ENCODE measurements around the gene SGCA. TPM values are rescaled to one million over a fixed set of nuclear protein-coding genes. Genes with fewer than 3 reads are reported as not detected.

SGCA gene
- total RNA-seq, 1 donor from 2014 or later, result 16.9 TPM

GRCh38 chr17:50134206-50135110, 31.3 kb upstream of the SGCA start:
- no peak for DNase-seq (ENCODE audit: low spot score)

DNA sequence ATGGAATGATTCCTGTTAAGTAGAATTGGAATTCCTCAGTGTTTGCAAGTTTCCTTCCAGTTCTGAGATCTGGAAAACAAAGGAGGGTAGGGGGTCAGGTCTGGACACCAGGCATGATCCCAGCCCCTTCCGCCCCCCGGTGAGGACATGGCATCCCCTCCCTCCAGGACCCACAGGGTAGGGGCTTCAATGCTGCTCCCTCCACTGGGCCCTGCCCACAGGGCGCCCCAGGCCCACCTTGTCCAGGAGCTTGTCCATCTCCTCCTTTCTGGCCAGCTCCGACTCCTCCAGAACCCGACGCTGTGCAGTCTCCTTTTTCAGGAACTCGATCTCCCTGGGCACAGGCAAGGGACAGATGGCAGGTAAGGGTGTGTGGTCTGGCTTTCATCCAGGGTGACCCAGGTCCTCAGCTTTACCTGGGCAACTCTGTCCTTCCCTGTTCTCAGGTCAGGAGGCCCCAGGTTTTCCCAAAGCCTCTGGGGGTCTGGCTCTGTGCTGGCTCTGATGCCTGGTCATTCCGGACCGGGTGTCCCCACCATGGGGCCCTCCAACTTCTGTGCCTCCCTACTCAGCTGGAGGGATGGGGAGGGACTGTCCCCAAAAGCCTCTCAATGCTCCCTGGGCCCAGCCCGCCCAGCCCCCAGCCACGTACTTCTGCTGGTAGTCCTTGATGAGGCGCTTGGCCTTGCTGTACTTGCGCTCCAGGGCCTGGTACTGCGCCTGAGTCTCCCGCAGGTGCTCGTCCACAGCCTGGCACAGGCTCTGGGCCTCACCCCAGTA, 30.3 kb upstream of the SGCA start:
- DNase-seq (ENCODE audit: low spot score), result no peak

DNA sequence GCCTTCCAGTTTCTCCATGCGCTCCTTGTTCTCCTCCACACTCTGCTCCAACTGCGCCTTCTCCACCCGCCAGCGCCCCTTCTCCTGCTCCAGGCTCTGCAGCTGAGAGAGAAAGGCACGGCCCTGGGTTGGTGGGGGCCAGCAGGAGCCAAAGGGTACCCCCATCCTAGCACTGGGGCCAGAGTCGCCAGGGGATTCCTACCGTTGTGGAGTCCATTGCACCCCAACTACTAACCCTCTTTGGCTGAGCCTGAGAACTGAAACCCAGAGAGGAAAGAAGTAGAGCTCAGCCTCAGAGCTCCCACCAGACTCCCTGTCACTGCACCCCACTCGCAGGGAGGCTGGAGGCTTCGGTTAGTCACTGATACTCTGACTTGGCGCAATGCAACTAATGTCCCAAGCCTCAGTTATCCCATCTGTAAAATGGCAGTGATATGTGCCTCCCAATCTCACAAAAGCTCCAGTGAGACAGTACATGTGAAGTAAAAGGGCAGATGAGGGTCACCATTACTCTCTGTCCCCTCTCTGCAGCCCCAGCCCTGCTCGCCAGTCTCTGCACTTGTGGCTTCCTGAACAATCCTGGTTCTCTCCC, 29.6 kb upstream of the SGCA start:
- no peak for DNase-seq (ENCODE audit: low spot score)

DNA sequence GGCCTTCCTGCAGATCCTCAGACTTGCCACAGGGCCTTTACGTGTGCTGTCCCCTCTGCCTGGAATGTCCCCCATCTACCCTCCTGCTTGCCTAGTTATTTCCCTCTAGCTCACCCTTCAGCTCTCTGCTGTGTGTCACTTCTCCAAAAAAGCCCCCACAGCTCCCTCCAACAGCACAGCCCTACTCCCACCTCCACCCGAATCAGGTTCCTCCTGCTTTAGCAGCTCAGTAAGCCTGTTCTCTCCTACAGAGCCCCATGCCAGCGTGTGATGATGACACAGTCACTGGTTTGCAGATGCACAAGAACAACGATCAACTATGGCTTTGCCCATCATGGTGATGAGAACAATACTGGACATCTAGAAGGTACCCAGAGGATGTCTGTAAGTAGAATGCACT, 28.8 kb upstream of the SGCA start:
- no peak for DNase-seq (ENCODE audit: low spot score)

DNA sequence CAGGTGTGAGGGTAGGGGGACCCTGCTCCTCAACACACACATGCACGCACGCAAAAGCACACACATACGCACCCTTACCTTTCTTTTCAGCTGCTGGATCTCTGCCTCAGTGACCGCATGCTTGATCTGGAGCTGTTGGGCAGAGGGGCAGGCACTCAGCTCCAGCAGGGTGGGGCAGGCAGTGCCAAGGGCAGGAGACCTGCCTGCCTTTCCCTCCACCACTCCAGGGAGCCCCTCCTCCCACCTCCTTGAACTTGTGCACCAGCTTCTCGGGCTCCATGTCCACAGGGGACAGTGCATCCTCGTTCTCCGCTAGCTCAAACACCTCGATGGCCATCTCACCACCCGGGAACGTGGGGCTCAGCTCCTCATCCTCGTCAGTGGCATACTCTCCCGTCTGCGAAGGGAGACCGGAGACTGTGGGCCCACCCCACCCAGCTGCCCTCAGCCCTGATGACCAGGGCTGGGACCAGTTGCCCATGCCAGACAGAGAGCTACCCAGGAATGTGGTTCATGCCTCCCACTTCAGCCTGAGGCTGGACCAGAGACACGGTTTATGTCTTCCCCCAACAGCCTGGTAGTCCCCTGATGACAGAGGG, 26.5 kb upstream of the SGCA start:
- no peak for DNase-seq (ENCODE audit: low spot score)

- peak; percentile 80 for DNase-seq (ENCODE audit: low spot score)
These were observed 25.6 kb upstream of the SGCA start for GRCh38 chr17:50139950-50140885.

GRCh38 chr17:50141026-50141744, 24.6 kb upstream of the SGCA start:
- no peak for DNase-seq (ENCODE audit: low spot score)

DNA sequence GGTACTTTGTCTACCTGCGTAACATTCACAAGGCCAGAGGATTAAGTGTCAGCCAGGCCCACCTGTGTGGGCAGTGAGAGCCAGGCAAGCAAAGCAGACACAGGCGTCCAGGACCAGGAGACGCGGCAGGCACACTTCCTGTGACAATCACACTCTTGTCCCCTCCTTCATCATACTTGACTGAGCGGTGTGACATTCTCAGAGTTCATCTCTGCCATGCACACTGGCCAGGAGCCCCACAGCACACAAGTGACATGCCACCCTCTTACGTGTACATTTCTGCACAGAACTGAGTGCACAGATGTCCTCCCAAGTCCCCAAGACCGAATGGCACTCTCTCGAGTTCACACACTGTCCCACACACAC, 24.1 kb upstream of the SGCA start:
- no peak for DNase-seq (ENCODE audit: low spot score)

DNA sequence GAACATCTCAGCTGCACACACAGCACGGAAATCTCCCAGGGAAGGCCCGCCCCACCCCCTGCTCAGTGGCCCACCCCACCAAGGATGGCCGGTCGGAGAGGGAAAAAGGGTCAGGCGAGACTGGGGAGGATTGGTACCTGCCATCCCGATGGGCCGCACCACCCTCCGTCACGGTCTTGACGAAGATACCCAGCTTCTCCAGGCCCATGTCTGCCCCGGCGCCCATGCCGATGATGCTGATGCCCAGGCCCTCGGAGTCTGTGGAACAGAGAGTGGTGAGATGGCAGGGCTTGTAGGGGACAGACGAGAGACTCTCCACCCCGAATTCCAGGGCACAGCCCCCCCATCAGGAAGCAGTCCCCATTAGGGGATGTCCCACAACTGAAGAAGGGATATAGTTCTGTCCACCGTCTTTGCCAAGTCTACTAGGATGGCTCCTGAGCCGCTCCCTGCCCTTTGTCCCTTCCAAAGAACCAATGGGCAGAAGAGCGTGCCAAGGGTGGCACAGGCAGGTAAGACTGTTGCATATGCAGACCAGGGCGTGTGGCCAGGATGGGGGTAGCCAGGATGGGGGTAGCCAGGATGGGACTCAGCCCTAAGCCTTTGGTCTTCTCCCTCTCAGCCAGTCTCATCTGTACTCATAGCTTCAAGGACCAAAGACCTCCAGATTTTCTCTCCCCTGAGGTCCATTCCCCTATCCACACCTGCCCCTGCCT, 22.2 kb upstream of the SGCA start:
- no peak for DNase-seq (ENCODE audit: low spot score)

- no peak for DNase-seq (ENCODE audit: low spot score)
These were observed 21.4 kb upstream of the SGCA start for GRCh38 chr17:50144355-50144754.

GRCh38 chr17:50144845-50145531, 20.8 kb upstream of the SGCA start:
- DNase-seq (ENCODE audit: low spot score), result no peak

DNA sequence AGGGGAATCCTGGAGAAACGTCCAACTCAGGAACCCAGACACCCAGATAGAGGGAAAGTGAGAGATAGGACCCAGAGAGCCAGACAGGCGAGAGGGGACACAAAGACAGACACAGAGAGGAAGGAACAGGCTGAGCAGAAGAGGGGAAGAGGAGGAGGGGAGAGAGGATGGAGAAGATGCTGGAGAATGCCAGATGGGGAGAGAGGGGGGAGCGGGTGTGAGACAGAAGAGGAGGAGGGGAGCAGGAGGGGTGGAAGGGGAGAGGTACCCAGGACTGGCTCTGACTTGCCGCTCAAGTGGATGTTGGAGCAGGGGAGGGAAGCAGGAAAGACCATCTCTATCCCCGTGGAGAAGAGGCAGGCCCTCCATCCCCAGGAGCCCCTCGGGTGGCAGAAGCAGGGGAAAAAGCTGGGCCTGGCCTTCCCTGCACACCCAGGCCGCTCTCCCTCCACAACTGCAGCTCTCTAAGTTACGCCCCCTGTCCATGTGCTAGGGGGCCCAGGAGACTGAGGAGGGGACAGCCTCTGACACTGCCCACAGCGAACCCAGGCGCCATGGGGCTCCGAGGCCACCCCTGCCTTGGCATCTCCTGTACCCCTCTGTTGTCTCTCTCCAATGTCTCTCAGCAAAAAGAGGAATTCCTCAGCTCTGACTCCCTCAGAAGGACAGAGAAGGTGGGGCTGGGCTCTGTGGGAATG, 20.1 kb upstream of the SGCA start:
- DNase-seq (ENCODE audit: low spot score), result no peak

DNA sequence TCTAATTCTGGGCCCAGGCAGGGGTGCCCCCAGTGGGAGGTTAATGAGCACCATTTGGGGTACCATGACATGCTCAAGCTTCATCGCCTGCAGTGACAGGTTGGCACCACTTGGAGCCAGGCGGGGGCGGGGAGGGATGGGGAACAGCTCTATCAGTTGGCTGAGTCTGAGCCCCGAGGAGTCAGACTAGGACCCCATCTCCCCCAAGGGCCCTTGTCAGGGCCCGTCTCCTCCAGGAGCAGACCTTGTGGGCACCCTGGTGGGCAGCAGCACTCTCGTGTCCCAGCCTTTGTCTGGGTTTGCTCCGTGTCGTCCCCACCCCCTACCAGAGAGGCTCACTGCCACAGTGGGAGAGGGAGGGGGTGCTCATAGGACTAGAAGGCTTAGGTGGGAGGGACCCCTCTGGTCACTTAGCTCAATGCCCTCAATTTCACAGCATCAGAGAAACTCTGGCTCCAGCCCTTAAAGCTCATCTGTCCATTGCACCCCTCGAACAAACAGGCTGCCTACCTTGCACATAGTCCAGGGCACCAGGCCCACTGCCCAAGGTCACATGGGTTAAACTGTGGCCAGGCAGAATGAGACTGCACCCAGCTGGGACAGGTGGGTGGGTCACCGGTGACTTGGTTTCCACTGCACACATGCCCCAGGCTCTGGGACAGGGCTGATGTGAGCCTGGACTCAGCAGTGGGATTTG, 19.4 kb upstream of the SGCA start:
- DNase-seq (ENCODE audit: low spot score), result no peak

DNA sequence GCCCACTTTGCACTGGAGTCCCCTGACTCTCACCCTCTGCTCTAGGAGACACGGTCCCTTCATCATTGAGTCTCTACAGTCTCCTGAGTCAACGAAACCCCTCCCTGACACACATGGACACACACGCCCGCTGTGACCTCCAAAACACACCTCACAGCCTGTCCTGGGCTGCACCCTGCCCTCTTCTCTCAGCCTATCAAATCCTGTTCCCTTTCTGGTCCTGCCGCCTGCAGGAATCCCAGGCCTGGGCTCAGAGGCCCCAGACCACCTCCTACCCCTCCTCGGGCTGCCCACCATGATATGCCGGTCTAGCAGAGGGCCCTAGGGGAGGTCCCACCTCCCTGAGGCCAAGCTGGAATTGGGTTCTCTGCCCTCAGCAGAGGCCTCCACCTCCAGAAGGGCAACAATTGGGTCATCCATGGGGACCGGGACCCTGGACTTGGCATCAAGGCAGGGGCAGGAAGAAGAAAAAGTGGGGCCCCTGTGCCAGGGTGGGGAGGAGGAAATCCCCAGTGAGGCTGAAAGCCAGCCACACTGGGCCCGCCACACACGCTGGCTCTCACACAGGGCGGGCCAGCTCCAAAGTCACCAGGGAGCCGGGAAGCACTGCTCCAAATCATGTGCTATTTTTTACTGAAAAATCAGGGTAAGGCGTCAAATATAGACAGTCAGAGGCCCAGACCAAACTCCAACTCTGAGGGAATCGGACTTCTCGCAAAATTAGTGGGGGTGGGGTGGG, 18.7 kb upstream of the SGCA start:
- DNase-seq (ENCODE audit: low spot score), result no peak

GRCh38 chr17:50147841-50148225, 18.0 kb upstream of the SGCA start:
- no peak for DNase-seq (ENCODE audit: low spot score)

- DNase-seq (ENCODE audit: low spot score), result peak; percentile 90
These were observed 17.3 kb upstream of the SGCA start for GRCh38 chr17:50148226-50149090.

Data from ureter (tissue), 1 donor.